Calu3 (cell line): ENCODE data around the gene CFTR. TPM values are rescaled to one million over a fixed set of nuclear protein-coding genes. Genes with fewer than 3 reads are reported as not detected.

Experiments used
- BruUV-seq: library from RNA; stranded (reverse); fragments of 400-500 nt; replicated peaks from 2 replicates; lab custom pipeline; 2021; lab: Mats Ljungman, UMichigan
- CTCF ChIA-PET: fragments of 300-600 bp; sonication (Branson Sonifier 250); formaldehyde crosslinking; loops from one replicate; lab custom pipeline; 2022; ENCODE audit warnings: antibody characterized with exemption; lab: Charles Lee
- DNase-seq: peaks from one replicate; pipeline ENCODE4 v3.0.0; 2022
- H3K27ac Mint-ChIP-seq: one replicate; pipeline ENCODE4 v1.8.0; 2022; ENCODE audit warnings: mixed read lengths; ENCODE audit not compliant: unreplicated experiment
- H3K27me3 Mint-ChIP-seq: one replicate; pipeline ENCODE4 v1.8.0; 2022; ENCODE audit warnings: mixed read lengths; ENCODE audit not compliant: unreplicated experiment
- H3K36me3 Mint-ChIP-seq: one replicate; pipeline ENCODE4 v1.8.0; 2022; ENCODE audit warnings: mild to moderate bottlenecking, moderate library complexity, mixed read lengths; ENCODE audit not compliant: insufficient read depth, unreplicated experiment
- H3K4me1 Mint-ChIP-seq: one replicate; pipeline ENCODE4 v1.8.0; 2022; ENCODE audit warnings: mild to moderate bottlenecking, low read depth, mixed read lengths; ENCODE audit not compliant: unreplicated experiment
- H3K4me3 Mint-ChIP-seq: one replicate; pipeline ENCODE4 v1.8.0; 2022; ENCODE audit warnings: mild to moderate bottlenecking, low read depth, moderate library complexity, mixed read lengths; ENCODE audit not compliant: unreplicated experiment
- H3K9me3 Mint-ChIP-seq: one replicate; pipeline ENCODE4 v1.8.0; 2022; ENCODE audit warnings: low read depth, mixed read lengths; ENCODE audit not compliant: unreplicated experiment
- intact Hi-C: fragments of 100-400 bp; cut with micrococcal nuclease; formaldehyde crosslinking; loops from one replicate; pipeline ENCODE4 v1.10.0; 2022; ENCODE audit not compliant: unreplicated experiment
- total RNA-seq: library from RNA; stranded (reverse); gene quantifications from 2 replicates; pipeline ENCODE4 v1.2.3, GENCODE V29; 2022
- TF ChIP-seq, protein P1 (sequence below): fragments of 200-600 bp; IDR thresholded peaks from one replicate; pipeline ENCODE4 v1.8.0; 2022; ENCODE audit warnings: antibody characterized with exemption; ENCODE audit not compliant: unreplicated experiment

The CFTR gene
- total RNA-seq, 1 experiment from 2014 or later, result 502 TPM

DNA sequence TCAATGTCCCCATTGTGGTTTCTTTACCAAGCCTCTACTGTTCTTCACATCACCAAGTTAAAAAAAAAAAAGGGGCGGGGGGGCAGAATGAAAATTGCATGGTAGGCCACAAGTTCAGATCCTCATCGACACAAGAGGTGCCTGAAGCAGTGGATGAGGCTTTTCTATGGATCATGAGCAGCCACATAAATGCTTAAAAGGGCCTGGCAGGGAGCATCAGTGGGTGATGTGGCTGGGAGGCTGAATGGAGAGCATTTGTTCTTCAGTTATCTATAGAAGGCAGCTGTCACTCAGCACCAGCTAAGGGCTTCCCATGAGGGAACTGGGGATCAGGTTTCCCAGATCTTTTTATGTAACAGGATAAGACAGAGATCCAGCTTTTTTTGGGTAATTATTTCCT lies 117.9 kb downstream of the CFTR start:
- Mint-ChIP-seq H3K4me1 (peaks cover 7% of the 10 kb centered on the region), H3K27me3 (no peaks in the 10 kb centered on the region), H3K36me3 (peaks cover 45% of the 10 kb centered on the region), H3K9me3 (no peaks in the 10 kb centered on the region), H3K4me3 (no peak overlapping the region), H3K27ac (no peak overlapping the region)
- TF ChIP-seq, protein P1, sequence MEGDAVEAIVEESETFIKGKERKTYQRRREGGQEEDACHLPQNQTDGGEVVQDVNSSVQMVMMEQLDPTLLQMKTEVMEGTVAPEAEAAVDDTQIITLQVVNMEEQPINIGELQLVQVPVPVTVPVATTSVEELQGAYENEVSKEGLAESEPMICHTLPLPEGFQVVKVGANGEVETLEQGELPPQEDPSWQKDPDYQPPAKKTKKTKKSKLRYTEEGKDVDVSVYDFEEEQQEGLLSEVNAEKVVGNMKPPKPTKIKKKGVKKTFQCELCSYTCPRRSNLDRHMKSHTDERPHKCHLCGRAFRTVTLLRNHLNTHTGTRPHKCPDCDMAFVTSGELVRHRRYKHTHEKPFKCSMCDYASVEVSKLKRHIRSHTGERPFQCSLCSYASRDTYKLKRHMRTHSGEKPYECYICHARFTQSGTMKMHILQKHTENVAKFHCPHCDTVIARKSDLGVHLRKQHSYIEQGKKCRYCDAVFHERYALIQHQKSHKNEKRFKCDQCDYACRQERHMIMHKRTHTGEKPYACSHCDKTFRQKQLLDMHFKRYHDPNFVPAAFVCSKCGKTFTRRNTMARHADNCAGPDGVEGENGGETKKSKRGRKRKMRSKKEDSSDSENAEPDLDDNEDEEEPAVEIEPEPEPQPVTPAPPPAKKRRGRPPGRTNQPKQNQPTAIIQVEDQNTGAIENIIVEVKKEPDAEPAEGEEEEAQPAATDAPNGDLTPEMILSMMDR, result no peak
- no peak for DNase-seq
- CTCF ChIA-PET, result no interaction called here
- intact Hi-C loops, result no loop called here
- no TSS peak for BruUV-seq

DNA sequence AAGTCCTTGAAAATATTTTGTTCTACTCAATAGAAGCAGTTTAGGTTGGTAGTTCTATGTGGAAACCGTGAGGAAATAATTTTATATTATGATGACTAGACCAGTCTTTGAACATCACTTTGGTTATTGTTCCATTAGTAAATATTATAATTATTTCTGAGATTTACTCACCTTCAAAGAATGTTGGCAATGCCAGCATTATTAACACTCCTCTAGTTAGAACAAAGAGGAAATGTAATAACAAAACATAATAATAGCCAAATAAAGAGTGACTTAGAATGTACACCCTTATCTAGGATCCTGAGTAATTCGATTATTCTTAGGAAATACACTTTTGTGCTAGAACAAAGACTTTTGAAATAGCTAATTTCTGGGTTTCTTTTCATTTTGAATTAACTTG lies 121.1 kb downstream of the CFTR start:
- Mint-ChIP-seq H3K4me1 (peaks cover 20% of the 10 kb centered on the region), H3K27ac (no peak overlapping the region), H3K9me3 (peaks cover 3% of the 10 kb centered on the region), H3K27me3 (no peaks in the 10 kb centered on the region), H3K4me3 (no peak overlapping the region), H3K36me3 (peaks cover 67% of the 10 kb centered on the region)
- no TSS peak for BruUV-seq
- no peak for DNase-seq
- CTCF ChIA-PET, result no interaction called here
- intact Hi-C loops, result loop anchor here (10.0 kb wide), 1 partner anchor 554 kb away; no protein-coding TSS in a partner anchor
- TF ChIP-seq, protein P1, result no peak

DNA sequence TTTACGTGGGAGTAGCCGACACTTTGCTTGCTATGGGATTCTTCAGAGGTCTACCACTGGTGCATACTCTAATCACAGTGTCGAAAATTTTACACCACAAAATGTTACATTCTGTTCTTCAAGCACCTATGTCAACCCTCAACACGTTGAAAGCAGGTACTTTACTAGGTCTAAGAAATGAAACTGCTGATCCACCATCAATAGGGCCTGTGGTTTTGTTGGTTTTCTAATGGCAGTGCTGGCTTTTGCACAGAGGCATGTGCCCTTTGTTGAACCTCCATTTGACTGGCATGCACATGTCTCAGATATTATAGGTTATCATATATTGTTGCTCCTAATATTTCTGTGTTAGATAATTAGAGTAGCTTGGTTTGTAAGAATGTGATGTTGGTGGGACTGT lies 123.8 kb downstream of the CFTR start:
- intact Hi-C loops, result loop anchor here (10.0 kb wide), 1 partner anchor 551 kb away; no protein-coding TSS in a partner anchor
- TF ChIP-seq, protein P1, result no peak
- peaks cover 36% of the 10 kb centered on the region for H3K4me1 Mint-ChIP-seq

DNA sequence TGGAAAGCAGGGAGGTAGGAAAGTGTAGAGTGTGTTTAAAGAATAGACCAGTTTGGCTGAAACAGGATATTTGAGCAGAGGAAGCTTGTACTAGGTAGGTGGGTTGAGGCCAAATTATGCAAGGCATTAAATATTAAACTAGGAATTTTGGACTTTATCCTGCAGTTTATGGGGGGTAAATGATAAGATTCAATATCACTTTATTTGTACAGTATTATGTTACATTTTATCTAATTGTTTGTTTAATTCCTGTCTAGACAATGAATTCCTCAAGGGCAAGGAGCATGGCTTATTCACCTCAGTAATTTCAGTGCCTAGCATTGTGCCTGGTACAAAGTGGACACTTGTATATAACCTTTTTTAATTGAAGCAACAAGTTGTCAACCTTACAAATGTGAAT lies 125.9 kb downstream of the CFTR start:
- Mint-ChIP-seq H3K4me1 (peaks cover 29% of the 10 kb centered on the region), H3K4me3 (peak overlapping the region; percentile 16), H3K27me3 (no peaks in the 10 kb centered on the region), H3K9me3 (peaks cover 5% of the 10 kb centered on the region), H3K36me3 (peaks cover 74% of the 10 kb centered on the region), H3K27ac (peak overlapping the region; percentile 83)
- DNase-seq, result no peak
- BruUV-seq, result no TSS peak
- intact Hi-C loops, result loop anchor here (10.0 kb wide), 1 partner anchor 549 kb away; no protein-coding TSS in a partner anchor
- TF ChIP-seq, protein P1, result no peak
- CTCF ChIA-PET, result no interaction called here

More for the DNA sequence above, 123.8 kb downstream of the CFTR start:
- CTCF ChIA-PET, result interaction anchor here (1.1 kb wide), 1 partner anchor 128 kb away, joined by 3 read pairs; no protein-coding TSS in a partner anchor
- Mint-ChIP-seq H3K27me3 (no peaks in the 10 kb centered on the region), H3K36me3 (peaks cover 64% of the 10 kb centered on the region), H3K27ac (no peak overlapping the region), H3K4me3 (no peak overlapping the region), H3K9me3 (peaks cover 5% of the 10 kb centered on the region)
- no TSS peak for BruUV-seq
- DNase-seq, result no peak
